Stimulated activated CD8-positive, alpha-beta memory T cell treated with anti-CD3 and anti-CD28 coated beads, Interleukin-12 subunit alpha, Interleukin-12 subunit beta, amount 100 ng/mL, for 24 hours (primary cell): Measurements from ENCODE around the gene SSUH2.
"Not testable (repeated sequence)": the region's sequence is repeated elsewhere in the genome, so short reads cannot be mapped to it uniquely, and the experiment has no call there.

Source experiments
- DNase-seq: peaks from one replicate; pipeline ENCODE4 v3.0.0-alpha.2; 2020; ENCODE audit errors: extremely low read depth

The SSUH2 gene

GRCh38 chr3:8659242-8659641 is 14.6 kb upstream of the SSUH2 start:
- DNase-seq: no peak

- no peak for DNase-seq
These were observed 14.0 kb upstream of the SSUH2 start for GRCh38 chr3:8658306-8659212.

GRCh38 chr3:8657804-8658305 is 13.3 kb upstream of the SSUH2 start:
- DNase-seq: no peak

- no peak for DNase-seq
These were observed 11.6 kb upstream of the SSUH2 start for GRCh38 chr3:8656240-8656639.

GRCh38 chr3:8655387-8655835 is 10.8 kb upstream of the SSUH2 start:
- no peak for DNase-seq

- DNase-seq: not testable (repeated sequence)
These were observed 10.2 kb upstream of the SSUH2 start for GRCh38 chr3:8654572-8655329.

GRCh38 chr3:8653800-8654408 is 9.3 kb upstream of the SSUH2 start:
- DNase-seq: no peak

- DNase-seq: no peak
These were observed 7.9 kb upstream of the SSUH2 start for GRCh38 chr3:8652324-8652987.

GRCh38 chr3:8651418-8652323 is 7.1 kb upstream of the SSUH2 start:
- no peak for DNase-seq

GRCh38 chr3:8650583-8651416 is 6.2 kb upstream of the SSUH2 start:
- DNase-seq: no peak

- no peak for DNase-seq
These were observed 5.2 kb upstream of the SSUH2 start for GRCh38 chr3:8649757-8650156.

GRCh38 chr3:8648909-8649741 is 4.5 kb upstream of the SSUH2 start:
- DNase-seq: no peak

GRCh38 chr3:8647137-8647985 is 2.8 kb upstream of the SSUH2 start:
- DNase-seq: no peak

- no peak for DNase-seq
These were observed 1.8 kb upstream of the SSUH2 start for GRCh38 chr3:8646313-8646938.

GRCh38 chr3:8645712-8646111 is 1.1 kb upstream of the SSUH2 start:
- no peak for DNase-seq

GRCh38 chr3:8643693-8644365 is 769 bp downstream of the SSUH2 start:
- no peak for DNase-seq

- DNase-seq: no peak
These were observed 2.6 kb downstream of the SSUH2 start for GRCh38 chr3:8642001-8642400.
